ENCODE data around the gene MAP3K2.
"Not testable (repeated sequence)": the region's sequence is repeated elsewhere in the genome, so short reads cannot be mapped to it uniquely, and the experiment has no call there.

The MAP3K2 gene

GRCh38 chr2:127381762-127382161 is 6.0 kb downstream of the MAP3K2 start:
- DNase-seq (ENCODE audit: low spot score) = no peak

- no peak for DNase-seq (ENCODE audit: low spot score)
These were observed 7.9 kb downstream of the MAP3K2 start for GRCh38 chr2:127379712-127380355.

GRCh38 chr2:127378720-127379119 is 9.1 kb downstream of the MAP3K2 start:
- no peak for DNase-seq (ENCODE audit: low spot score)

- DNase-seq (ENCODE audit: low spot score) = no peak
These were observed 10.5 kb downstream of the MAP3K2 start for GRCh38 chr2:127377262-127377661.

- DNase-seq (ENCODE audit: low spot score) = no peak
These were observed 11.5 kb downstream of the MAP3K2 start for GRCh38 chr2:127376257-127376656.

- DNase-seq (ENCODE audit: low spot score) = no peak
These were observed 14.3 kb downstream of the MAP3K2 start for GRCh38 chr2:127373362-127374083.

GRCh38 chr2:127371037-127371436 is 16.7 kb downstream of the MAP3K2 start:
- no peak for DNase-seq (ENCODE audit: low spot score)

GRCh38 chr2:127370010-127370409 is 17.8 kb downstream of the MAP3K2 start:
- no peak for DNase-seq (ENCODE audit: low spot score)

- DNase-seq (ENCODE audit: low spot score) = peak; percentile 22
These were observed 22.5 kb downstream of the MAP3K2 start for GRCh38 chr2:127365211-127365643.

GRCh38 chr2:127362971-127363370 is 24.8 kb downstream of the MAP3K2 start:
- no peak for DNase-seq (ENCODE audit: low spot score)

- DNase-seq (ENCODE audit: low spot score) = no peak
These were observed 25.6 kb downstream of the MAP3K2 start for GRCh38 chr2:127361929-127362885.

GRCh38 chr2:127360242-127360641 is 27.5 kb downstream of the MAP3K2 start:
- no peak for DNase-seq (ENCODE audit: low spot score)

- no peak for DNase-seq (ENCODE audit: low spot score)
These were observed 28.3 kb downstream of the MAP3K2 start for GRCh38 chr2:127359520-127359919.

- DNase-seq (ENCODE audit: low spot score) = no peak
These were observed 28.8 kb downstream of the MAP3K2 start for GRCh38 chr2:127358971-127359370.

- DNase-seq (ENCODE audit: low spot score) = no peak
These were observed 29.7 kb downstream of the MAP3K2 start for GRCh38 chr2:127358044-127358443.

GRCh38 chr2:127357591-127357990 is 30.2 kb downstream of the MAP3K2 start:
- no peak for DNase-seq (ENCODE audit: low spot score)

- DNase-seq (ENCODE audit: low spot score) = no peak
These were observed 31.2 kb downstream of the MAP3K2 start for GRCh38 chr2:127356531-127356930.

- peak; percentile 35 for DNase-seq (ENCODE audit: low spot score)
These were observed 32.3 kb downstream of the MAP3K2 start for GRCh38 chr2:127355407-127356008.

- DNase-seq (ENCODE audit: low spot score) = not testable (repeated sequence)
These were observed 33.7 kb downstream of the MAP3K2 start for GRCh38 chr2:127353873-127354676.

- not testable (repeated sequence) for DNase-seq (ENCODE audit: low spot score)
These were observed 34.6 kb downstream of the MAP3K2 start for GRCh38 chr2:127353223-127353622.

- DNase-seq (ENCODE audit: low spot score) = no peak
These were observed 36.2 kb downstream of the MAP3K2 start for GRCh38 chr2:127351603-127352002.

Measured in SW480 (cell line).